Loucy (cell line): ENCODE measurements around the gene IFNLR1.

ENCODE experiments used
- H2AFZ ChIP-seq: fragments of 200-600 bp; sonication (generic); 2 replicates; pipeline ENCODE4 v1.6.0; 2016; ENCODE audit warnings: antibody characterized with exemption, mild to moderate bottlenecking, low read length, moderate library complexity
- H3F3A ChIP-seq: fragments of 200-600 bp; 2 replicates; pipeline ENCODE4 v1.6.0; 2016; ENCODE audit warnings: antibody characterized with exemption, low read depth, mild to moderate bottlenecking
- H3K27me3 ChIP-seq: fragments of 200-600 bp; sonication (generic); 2 replicates; pipeline ENCODE4 v1.6.1; 2014; ENCODE audit warnings: low read length, mild to moderate bottlenecking; ENCODE audit not compliant: insufficient read depth, poor library complexity, severe bottlenecking
- H3K36me3 ChIP-seq: fragments of 200-600 bp; sonication (generic); 2 replicates; pipeline ENCODE4 v1.6.1; 2016; ENCODE audit warnings: low read length; ENCODE audit not compliant: insufficient read depth
- H3K4me1 ChIP-seq: fragments of 200-600 bp; sonication (generic); 2 replicates; pipeline ENCODE4 v1.5.1; 2014; ENCODE audit warnings: low read length, mild to moderate bottlenecking; ENCODE audit not compliant: insufficient read depth, poor library complexity, severe bottlenecking
- H3K4me2 ChIP-seq: fragments of 200-600 bp; sonication (generic); 2 replicates; pipeline ENCODE4 v1.6.0; 2014; ENCODE audit warnings: antibody characterized with exemption, low read length, low read depth, mild to moderate bottlenecking; ENCODE audit not compliant: poor library complexity, severe bottlenecking
- H3K4me3 ChIP-seq: fragments of 200-600 bp; sonication (generic); 2 replicates; pipeline ENCODE4 v1.5.1; 2014; ENCODE audit warnings: low read length, mild to moderate bottlenecking, mixed read lengths; ENCODE audit not compliant: poor library complexity, severe bottlenecking
- H3K79me2 ChIP-seq: fragments of 200-600 bp; sonication (generic); 2 replicates; pipeline ENCODE4 v1.6.1; 2014; ENCODE audit warnings: low read length; ENCODE audit not compliant: insufficient read depth
- H3K9ac ChIP-seq: fragments of 200-600 bp; sonication (generic); 2 replicates; pipeline ENCODE4 v1.6.0; 2014; ENCODE audit warnings: mild to moderate bottlenecking, low read depth, low read length, moderate library complexity; ENCODE audit not compliant: poor library complexity, severe bottlenecking
- H3K9me2 ChIP-seq: fragments of 200-600 bp; sonication (generic); replicated peaks from 2 replicates; pipeline ENCODE4 v1.6.1; 2016; ENCODE audit warnings: low read depth, low read length, mixed read lengths
- H3K9me3 ChIP-seq: fragments of 200-600 bp; sonication (generic); 2 replicates; pipeline ENCODE4 v1.6.1; 2014; ENCODE audit warnings: mild to moderate bottlenecking, antibody characterized with exemption, low read length, low read depth; ENCODE audit not compliant: insufficient read depth
- H4K20me1 ChIP-seq: fragments of 200-600 bp; sonication (generic); 2 replicates; pipeline ENCODE4 v1.6.0; 2014; ENCODE audit warnings: antibody characterized with exemption, low read length, mild to moderate bottlenecking; ENCODE audit not compliant: insufficient read depth, poor library complexity, severe bottlenecking
- CTCF ChIP-seq: fragments of 200-600 bp; sonication (generic); conservative IDR thresholded peaks from 2 replicates; pipeline ENCODE4 v1.5.1; 2014; ENCODE audit warnings: mild to moderate bottlenecking, antibody characterized with exemption, low read length
- EZH2phosphoT487 ChIP-seq: fragments of 200-600 bp; IDR thresholded peaks from 2 replicates; pipeline ENCODE4 v1.6.1; 2018; ENCODE audit warnings: antibody characterized with exemption, mild to moderate bottlenecking, moderate library complexity, borderline replicate concordance

Gene IFNLR1

GRCh38 chr1:24224761-24225160, 37.7 kb upstream of the IFNLR1 start:
- no peaks in the 10 kb centered on the region for H3K27me3 ChIP-seq
- H3K9ac ChIP-seq = no peak overlapping the region
- no peaks in the 10 kb centered on the region for H3K36me3 ChIP-seq
- H3F3A ChIP-seq = no peaks in the 10 kb centered on the region
- H3K4me3 ChIP-seq = no peak overlapping the region
- H3K4me2 ChIP-seq = no peak overlapping the region
- H4K20me1 ChIP-seq = no peaks in the 10 kb centered on the region
- H3K9me3 ChIP-seq = no peaks in the 10 kb centered on the region
- no peaks in the 10 kb centered on the region for H3K4me1 ChIP-seq
- TF ChIP-seq EZH2phosphoT487 (no peak), CTCF (no peak)
- no peaks in the 10 kb centered on the region for H3K79me2 ChIP-seq
- no peaks in the 10 kb centered on the region for H3K9me2 ChIP-seq
- no peak overlapping the region for H2AFZ ChIP-seq

GRCh38 chr1:24224086-24224485, 37.0 kb upstream of the IFNLR1 start:
- H3K9me3 ChIP-seq = no peaks in the 10 kb centered on the region
- no peak for TF ChIP-seq EZH2phosphoT487
- TF ChIP-seq CTCF = no peak
- no peak overlapping the region for H3K4me3 ChIP-seq
- H3K4me2 ChIP-seq = no peak overlapping the region
- H3F3A ChIP-seq = no peaks in the 10 kb centered on the region
- H3K36me3 ChIP-seq = no peaks in the 10 kb centered on the region
- no peaks in the 10 kb centered on the region for H3K79me2 ChIP-seq
- H4K20me1 ChIP-seq = no peaks in the 10 kb centered on the region
- H3K9ac ChIP-seq = no peak overlapping the region
- no peaks in the 10 kb centered on the region for H3K4me1 ChIP-seq
- no peaks in the 10 kb centered on the region for H3K9me2 ChIP-seq
- H2AFZ ChIP-seq = no peak overlapping the region
- no peaks in the 10 kb centered on the region for H3K27me3 ChIP-seq

GRCh38 chr1:24222793-24223192, 35.7 kb upstream of the IFNLR1 start:
- Histone ChIP-seq H3K9me3 (no peaks in the 10 kb centered on the region), H3K36me3 (no peaks in the 10 kb centered on the region), H2AFZ (no peak overlapping the region), H3K4me1 (no peaks in the 10 kb centered on the region), H3K4me3 (no peak overlapping the region), H3K4me2 (no peak overlapping the region), H3K27me3 (no peaks in the 10 kb centered on the region), H3K79me2 (no peaks in the 10 kb centered on the region), H4K20me1 (no peaks in the 10 kb centered on the region), H3F3A (no peaks in the 10 kb centered on the region), H3K9me2 (no peaks in the 10 kb centered on the region), H3K9ac (no peak overlapping the region)
- TF ChIP-seq EZH2phosphoT487 (no peak), CTCF (no peak)
